B cell (primary cell): Measurements from ENCODE around the gene IFNA6. TPM values are rescaled to one million over a fixed set of nuclear protein-coding genes. Genes with fewer than 3 reads are reported as not detected.

Experiments used
- ATAC-seq: fragments of 200-7000 bp; cut with Tn5 transposase; one replicate; pipeline ENCODE4 v1.10.0; 2021; ENCODE audit warnings: low read depth, mild to moderate bottlenecking, moderate number of reproducible peaks, moderate library complexity
- CTCF ChIA-PET: fragments of 350-600 bp; sonication (Branson Sonifier 250); formaldehyde crosslinking; loops from one replicate; lab custom pipeline; 2021; ENCODE audit warnings: antibody characterized with exemption, inconsistent platforms; lab: Charles Lee
- POLR2A ChIA-PET: fragments of 350-600 bp; sonication (Branson Sonifier 250); formaldehyde crosslinking; loops from one replicate; lab custom pipeline; 2021; ENCODE audit warnings: antibody characterized with exemption; lab: Charles Lee
- DNase-seq: peaks from one replicate; pipeline ENCODE4 v3.0.0; 2013
- H2AFZ ChIP-seq: 2 replicates; pipeline ENCODE4 v1.6.1; 2012; ENCODE audit warnings: mild to moderate bottlenecking, low read depth, low read length; ENCODE audit not compliant: insufficient read depth, poor library complexity, severe bottlenecking
- H3K27ac ChIP-seq, 2 donors: 1 replicate in 1 of 2; 2 replicates in 1 of 2; pipeline ENCODE4 v1.5.1; 2012 to 2013; ENCODE audit warnings: low read length in 2 of 2, mild to moderate bottlenecking in 2 of 2, moderate library complexity in 1 of 2
- H3K27me3 ChIP-seq, 4 experiments: fragments of 200-600 bp in 1 of 4; sonication (generic) in 1 of 4; replicated peaks in 1 of 4; 1 replicate in 2 of 4; 2 replicates in 2 of 4; pipeline versions ENCODE4 v1.6.1 to v1.7.0; 2013 to 2016; ENCODE audit warnings: low read length in 3 of 4, mild to moderate bottlenecking in 2 of 4, mixed read lengths in 1 of 4, moderate library complexity in 1 of 4; ENCODE audit not compliant: insufficient read depth in 4 of 4, control insufficient read depth in 3 of 4; ENCODE audit errors: control extremely low read depth in 1 of 4
- H3K36me3 ChIP-seq, 2 experiments: replicated peaks in 1 of 2; 1 replicate in 1 of 2; 2 replicates in 1 of 2; pipeline versions ENCODE4 v1.6.1 to v1.7.1; 2013; ENCODE audit warnings: low read length in 1 of 2; ENCODE audit not compliant: insufficient read depth in 2 of 2, control insufficient read depth in 1 of 2; ENCODE audit errors: control extremely low read depth in 1 of 2, extremely low read depth in 1 of 2
- H3K4me1 ChIP-seq, 2 donors: fragments of 200-600 bp in 1 of 2; sonication (generic) in 1 of 2; 1 replicate in 1 of 2; 2 replicates in 1 of 2; pipeline versions ENCODE4 v1.5.1 to v1.6.1; 2013 to 2017; ENCODE audit warnings: low read length in 2 of 2; ENCODE audit not compliant: control insufficient read depth in 2 of 2, insufficient read depth in 2 of 2
- H3K4me2 ChIP-seq: replicated peaks from 2 replicates; pipeline ENCODE3; 2012; ENCODE audit warnings: mild to moderate bottlenecking, low read depth, low read length; ENCODE audit not compliant: poor library complexity, severe bottlenecking
- H3K4me3 ChIP-seq, 5 experiments: fragments of 200-600 bp in 1 of 5; sonication (generic) in 1 of 5; 1 replicate in 3 of 5; 2 replicates in 2 of 5; pipeline versions ENCODE4 v1.5.1 to v1.7.0; 2011 to 2016; ENCODE audit warnings: low read length in 4 of 5, mild to moderate bottlenecking in 4 of 5, low read depth in 2 of 5, control low read depth in 1 of 5, moderate library complexity in 1 of 5; ENCODE audit not compliant: insufficient read depth in 1 of 5; ENCODE audit errors: control extremely low read depth in 1 of 5, extremely low read depth in 1 of 5
- H3K79me2 ChIP-seq: fragments of 200-600 bp; sonication (generic); one replicate; pipeline ENCODE4 v1.6.0; 2016; ENCODE audit warnings: low read length; ENCODE audit not compliant: control insufficient read depth, insufficient read depth
- H3K9ac ChIP-seq: fragments of 200-600 bp; sonication (generic); 2 replicates; pipeline ENCODE4 v1.6.1; 2017; ENCODE audit warnings: mild to moderate bottlenecking, low read length, moderate library complexity
- H3K9me3 ChIP-seq, 3 donors: one replicate each; pipeline versions ENCODE4 v1.6.1 to v1.7.1; 2013; ENCODE audit warnings: low read length in 2 of 3; ENCODE audit not compliant: control insufficient read depth in 2 of 3, insufficient read depth in 1 of 3; ENCODE audit errors: control extremely low read depth in 1 of 3
- H4K20me1 ChIP-seq: 2 replicates; pipeline ENCODE4 v1.6.0; 2012; ENCODE audit warnings: mild to moderate bottlenecking, low read length; ENCODE audit not compliant: insufficient read depth, control insufficient read depth, poor library complexity, severe bottlenecking
- H3K27ac Mint-ChIP-seq: one replicate; pipeline ENCODE4 v1.8.0; 2021; ENCODE audit warnings: mixed read lengths
- H3K27me3 Mint-ChIP-seq: one replicate; pipeline ENCODE4 v1.8.0; 2021; ENCODE audit warnings: mixed read lengths
- H3K4me1 Mint-ChIP-seq: one replicate; pipeline ENCODE4 v1.8.0; 2021; ENCODE audit warnings: mixed read lengths
- H3K4me3 Mint-ChIP-seq: one replicate; pipeline ENCODE4 v1.8.0; 2021; ENCODE audit warnings: mixed read lengths
- H3K9me3 Mint-ChIP-seq: one replicate; pipeline ENCODE4 v1.8.0; 2022; ENCODE audit warnings: mixed read lengths; ENCODE audit not compliant: insufficient read depth
- EZH2 ChIP-seq: IDR thresholded peaks from 2 replicates; pipeline ENCODE4 v1.6.1; 2012; ENCODE audit warnings: borderline replicate concordance, low read depth, mild to moderate bottlenecking, moderate library complexity, low read length; ENCODE audit not compliant: insufficient read depth, poor library complexity, severe bottlenecking
- intact Hi-C: fragments of 100-400 bp; cut with micrococcal nuclease; formaldehyde crosslinking; loops from one replicate; pipeline ENCODE4 v1.10.0; 2022
- polyA plus RNA-seq: library from polyadenylated mRNA; depleted of rRNA; stranded (reverse); fragments of >200 nt; gene quantifications from 2 replicates; pipeline ENCODE4 v1.2.3, GENCODE V29; 2012
- total RNA-seq, 2 donors: library from RNA; stranded (reverse); fragments of 120-200 nt in 1 of 2; gene quantifications; 1 replicate in 1 of 2; 2 replicates in 1 of 2; pipeline versions ENCODE4 v1.2.3 to v1.2.4, GENCODE V29; 2013 to 2022
- TF ChIP-seq, protein P1 (sequence below): fragments of 200-600 bp; IDR thresholded peaks from one replicate; pipeline ENCODE4 v1.8.0; 2022; ENCODE audit warnings: antibody characterized with exemption, mild to moderate bottlenecking

The IFNA6 gene
- total and polyA plus RNA-seq, 2 donors (not counting 1 experiment from before 2014, with no cell fraction given), result not detected

DNA sequence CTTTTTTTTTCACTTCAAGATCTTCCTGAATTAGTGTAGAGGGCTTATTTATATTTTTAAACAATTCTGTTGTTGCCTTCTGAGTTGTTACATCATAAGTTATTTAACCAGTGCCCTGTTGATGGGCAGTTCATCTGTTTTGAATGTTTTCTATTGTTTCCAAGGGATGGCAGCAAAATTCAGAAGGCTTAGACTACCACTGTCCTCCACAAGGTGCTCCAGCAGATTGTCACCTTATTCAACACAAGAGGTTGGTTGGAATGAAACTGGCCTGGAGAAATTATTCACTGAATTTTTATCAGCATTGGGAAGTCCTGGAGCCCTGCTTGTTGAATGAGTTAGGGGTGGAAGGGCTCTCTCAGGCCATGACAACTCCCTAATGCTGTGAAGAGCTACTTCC lies 14.2 kb downstream of the IFNA6 start:
- no peak overlapping the region for H3K4me3 ChIP-seq
- peaks cover 0 to 12% (median 4%) of the 10 kb centered on the region in 4 experiments for H3K27me3 ChIP-seq
- peaks cover 17 to 26% of the 10 kb centered on the region in 2 donors for H3K4me1 ChIP-seq
- H3K27ac Mint-ChIP-seq, result no peak overlapping the region
- H3K4me1 Mint-ChIP-seq, result peaks cover 39% of the 10 kb centered on the region
- no peak overlapping the region for H3K9ac ChIP-seq
- no peaks in the 10 kb centered on the region for H3K9me3 ChIP-seq
- peaks cover 0 to 4% of the 10 kb centered on the region in 2 experiments for H3K36me3 ChIP-seq
- H3K27ac ChIP-seq, result no peak overlapping the region
- ChIA-PET POLR2A (no interaction called here), CTCF (interaction anchor here (1.1 to 1.8 kb wide), 3 partner anchors 11 to 118 kb away, joined by 3 to 9 read pairs (median 6); no protein-coding TSS in a partner anchor)
- no peaks in the 10 kb centered on the region for H3K9me3 Mint-ChIP-seq
- H3K4me3 Mint-ChIP-seq, result no peak overlapping the region
- no peak for TF ChIP-seq EZH2
- TF ChIP-seq, protein P1, sequence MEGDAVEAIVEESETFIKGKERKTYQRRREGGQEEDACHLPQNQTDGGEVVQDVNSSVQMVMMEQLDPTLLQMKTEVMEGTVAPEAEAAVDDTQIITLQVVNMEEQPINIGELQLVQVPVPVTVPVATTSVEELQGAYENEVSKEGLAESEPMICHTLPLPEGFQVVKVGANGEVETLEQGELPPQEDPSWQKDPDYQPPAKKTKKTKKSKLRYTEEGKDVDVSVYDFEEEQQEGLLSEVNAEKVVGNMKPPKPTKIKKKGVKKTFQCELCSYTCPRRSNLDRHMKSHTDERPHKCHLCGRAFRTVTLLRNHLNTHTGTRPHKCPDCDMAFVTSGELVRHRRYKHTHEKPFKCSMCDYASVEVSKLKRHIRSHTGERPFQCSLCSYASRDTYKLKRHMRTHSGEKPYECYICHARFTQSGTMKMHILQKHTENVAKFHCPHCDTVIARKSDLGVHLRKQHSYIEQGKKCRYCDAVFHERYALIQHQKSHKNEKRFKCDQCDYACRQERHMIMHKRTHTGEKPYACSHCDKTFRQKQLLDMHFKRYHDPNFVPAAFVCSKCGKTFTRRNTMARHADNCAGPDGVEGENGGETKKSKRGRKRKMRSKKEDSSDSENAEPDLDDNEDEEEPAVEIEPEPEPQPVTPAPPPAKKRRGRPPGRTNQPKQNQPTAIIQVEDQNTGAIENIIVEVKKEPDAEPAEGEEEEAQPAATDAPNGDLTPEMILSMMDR, result no peak
- peaks cover 20% of the 10 kb centered on the region for H3K27me3 Mint-ChIP-seq
- intact Hi-C loops, result loop anchor here (5.0 to 10.0 kb wide), 2 partner anchors 658 to 714 kb away; partner anchors contain the start of genes CDKN2A, CDKN2B-AS1 and MLLT3
- peaks cover 45% of the 10 kb centered on the region for H3K79me2 ChIP-seq
- no peak overlapping the region for H3K4me2 ChIP-seq
- peaks cover 21% of the 10 kb centered on the region for H4K20me1 ChIP-seq
- no peak for DNase-seq
- H2AFZ ChIP-seq, result no peak overlapping the region
- ATAC-seq, result no peak
